Measurements from ENCODE around the gene ATP9B. TPM values are rescaled to one million over a fixed set of nuclear protein-coding genes. Genes with fewer than 3 reads are reported as not detected.

Gene ATP9B
- total RNA-seq, 1 donor from 2014 or later = 37.3 TPM

DNA sequence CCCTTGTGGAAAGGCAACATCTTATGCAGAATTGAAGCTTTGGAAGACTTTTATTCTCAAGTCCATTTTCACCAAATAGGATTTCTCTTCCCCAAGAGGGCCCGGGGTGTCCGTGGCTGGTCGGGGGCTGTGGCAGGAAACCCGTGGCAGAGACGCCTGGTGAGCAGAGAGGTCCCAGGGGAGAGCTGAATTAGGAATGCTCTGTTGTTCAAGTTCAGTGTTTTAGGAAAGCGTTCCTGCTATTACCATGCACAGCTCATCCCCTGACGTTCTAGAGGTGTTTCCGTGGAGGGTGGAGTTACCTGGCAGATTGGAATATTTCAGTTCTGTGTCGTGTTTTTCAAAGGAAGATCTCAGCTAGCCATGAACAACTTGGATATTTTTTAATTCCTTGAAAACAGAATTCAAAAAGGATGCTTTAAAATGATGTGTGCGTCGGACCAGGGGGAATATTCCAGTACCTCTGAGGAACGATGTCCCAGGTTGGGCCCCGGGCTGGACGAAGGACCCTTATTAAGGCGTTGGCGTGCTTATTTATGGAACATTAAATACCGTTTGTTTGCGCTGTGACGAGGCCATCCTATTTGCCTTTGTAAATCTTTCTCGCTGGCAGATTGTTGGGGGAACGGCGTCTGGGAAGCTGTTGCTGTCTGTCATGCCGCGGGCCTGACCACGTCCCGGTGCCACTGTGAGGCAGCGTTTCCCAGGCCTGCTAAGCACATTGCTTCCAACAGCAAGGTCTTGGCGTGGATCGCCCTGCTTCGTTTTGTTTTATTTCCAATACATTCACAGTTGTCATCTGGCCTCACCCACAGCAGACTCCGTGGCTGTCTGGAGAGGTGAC is 334.8 kb downstream of the ATP9B start:
- H3K4me1 Mint-ChIP-seq (ENCODE audit: unreplicated experiment) = peaks cover 31% of the 10 kb centered on the region
- TF ChIP-seq, protein P1, sequence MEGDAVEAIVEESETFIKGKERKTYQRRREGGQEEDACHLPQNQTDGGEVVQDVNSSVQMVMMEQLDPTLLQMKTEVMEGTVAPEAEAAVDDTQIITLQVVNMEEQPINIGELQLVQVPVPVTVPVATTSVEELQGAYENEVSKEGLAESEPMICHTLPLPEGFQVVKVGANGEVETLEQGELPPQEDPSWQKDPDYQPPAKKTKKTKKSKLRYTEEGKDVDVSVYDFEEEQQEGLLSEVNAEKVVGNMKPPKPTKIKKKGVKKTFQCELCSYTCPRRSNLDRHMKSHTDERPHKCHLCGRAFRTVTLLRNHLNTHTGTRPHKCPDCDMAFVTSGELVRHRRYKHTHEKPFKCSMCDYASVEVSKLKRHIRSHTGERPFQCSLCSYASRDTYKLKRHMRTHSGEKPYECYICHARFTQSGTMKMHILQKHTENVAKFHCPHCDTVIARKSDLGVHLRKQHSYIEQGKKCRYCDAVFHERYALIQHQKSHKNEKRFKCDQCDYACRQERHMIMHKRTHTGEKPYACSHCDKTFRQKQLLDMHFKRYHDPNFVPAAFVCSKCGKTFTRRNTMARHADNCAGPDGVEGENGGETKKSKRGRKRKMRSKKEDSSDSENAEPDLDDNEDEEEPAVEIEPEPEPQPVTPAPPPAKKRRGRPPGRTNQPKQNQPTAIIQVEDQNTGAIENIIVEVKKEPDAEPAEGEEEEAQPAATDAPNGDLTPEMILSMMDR (IDR thresholded peaks at IDR 0.05; ENCODE audit: unreplicated experiment) = no peak
- H3K27me3 Mint-ChIP-seq (ENCODE audit: unreplicated experiment) = peaks cover 17% of the 10 kb centered on the region
- H3K36me3 Mint-ChIP-seq (ENCODE audit: low read depth, unreplicated experiment) = peaks cover 5% of the 10 kb centered on the region
- H3K9me3 Mint-ChIP-seq (ENCODE audit: unreplicated experiment) = no peaks in the 10 kb centered on the region
- peak overlapping the region; percentile 42 for H3K27ac Mint-ChIP-seq (ENCODE audit: unreplicated experiment)
- DNase-seq (ENCODE audit: low spot score) = no peak
- H3K4me3 Mint-ChIP-seq (ENCODE audit: unreplicated experiment) = peak overlapping the region; percentile 28

DNA sequence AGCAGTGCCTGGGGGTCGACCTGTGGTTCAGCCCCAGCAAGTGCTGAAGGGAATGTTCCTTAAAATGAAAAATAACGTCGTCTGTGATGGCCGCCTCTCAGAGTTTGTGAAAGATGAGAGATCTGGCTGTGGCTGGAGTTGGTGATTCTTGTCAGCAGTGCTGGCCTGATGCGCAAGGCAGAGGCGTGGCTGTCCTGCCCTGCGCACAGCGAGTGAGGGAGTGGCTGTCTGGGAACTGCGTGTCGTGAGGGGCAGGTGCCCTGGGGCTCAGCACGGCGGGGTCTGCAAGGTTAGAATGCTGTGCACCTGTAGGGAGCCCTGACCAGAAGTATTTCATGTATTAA is 335.3 kb downstream of the ATP9B start:
- Mint-ChIP-seq H3K27ac (ENCODE audit: unreplicated experiment) (peak overlapping the region; percentile 22), H3K27me3 (ENCODE audit: unreplicated experiment) (peaks cover 16% of the 10 kb centered on the region), H3K9me3 (ENCODE audit: unreplicated experiment) (no peaks in the 10 kb centered on the region), H3K4me1 (ENCODE audit: unreplicated experiment) (peaks cover 29% of the 10 kb centered on the region), H3K36me3 (ENCODE audit: low read depth, unreplicated experiment) (peaks cover 4% of the 10 kb centered on the region), H3K4me3 (ENCODE audit: unreplicated experiment) (peak overlapping the region; percentile 28)
- TF ChIP-seq, protein P1 (IDR thresholded peaks at IDR 0.05; ENCODE audit: unreplicated experiment) = no peak
- no peak for DNase-seq (ENCODE audit: low spot score)

DNA sequence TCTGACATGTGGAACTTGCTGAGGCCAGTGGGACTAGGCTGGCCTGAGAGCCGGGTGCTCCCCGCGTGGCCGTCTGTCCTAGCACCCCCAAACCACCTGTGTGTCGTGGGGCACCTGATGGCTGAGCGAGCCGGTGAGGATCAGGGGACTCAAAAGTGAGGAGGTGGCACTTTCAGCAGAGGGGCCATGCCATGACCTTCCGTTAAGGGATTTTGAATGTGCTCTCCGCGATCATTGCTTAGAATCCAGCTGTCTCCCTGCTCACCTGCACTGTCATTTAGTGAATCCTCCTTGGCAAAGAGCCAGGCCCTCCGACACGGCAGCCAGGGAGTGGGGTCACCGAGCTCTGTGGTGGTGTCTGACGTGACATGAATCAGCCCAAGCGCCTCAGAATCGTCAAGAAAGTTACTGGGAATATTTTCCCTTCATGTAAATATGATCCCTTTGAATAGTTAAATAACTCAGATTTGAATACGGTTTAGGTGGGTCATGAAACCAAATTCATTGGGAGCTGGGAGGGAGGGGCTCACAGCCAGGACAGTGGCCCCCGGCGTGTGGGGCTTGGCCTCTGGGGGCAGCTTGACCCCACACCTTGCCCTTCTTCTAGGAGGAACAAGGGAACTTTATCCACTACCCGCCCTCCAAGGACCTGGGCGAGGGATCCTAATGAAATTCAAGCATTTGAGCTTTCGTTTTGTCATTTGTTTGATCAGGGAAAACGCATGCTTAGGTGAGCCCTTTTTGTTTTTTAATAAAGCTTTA is 336.0 kb downstream of the ATP9B start:
- no peak for DNase-seq (ENCODE audit: low spot score)
- H3K36me3 Mint-ChIP-seq (ENCODE audit: low read depth, unreplicated experiment) = peaks cover 4% of the 10 kb centered on the region
- no peaks in the 10 kb centered on the region for H3K9me3 Mint-ChIP-seq (ENCODE audit: unreplicated experiment)
- H3K27ac Mint-ChIP-seq (ENCODE audit: unreplicated experiment) = peak overlapping the region; percentile 22
- TF ChIP-seq, protein P1 (IDR thresholded peaks at IDR 0.05; ENCODE audit: unreplicated experiment) = no peak
- peaks cover 29% of the 10 kb centered on the region for H3K4me1 Mint-ChIP-seq (ENCODE audit: unreplicated experiment)
- peaks cover 16% of the 10 kb centered on the region for H3K27me3 Mint-ChIP-seq (ENCODE audit: unreplicated experiment)
- H3K4me3 Mint-ChIP-seq (ENCODE audit: unreplicated experiment) = no peak overlapping the region

DNA sequence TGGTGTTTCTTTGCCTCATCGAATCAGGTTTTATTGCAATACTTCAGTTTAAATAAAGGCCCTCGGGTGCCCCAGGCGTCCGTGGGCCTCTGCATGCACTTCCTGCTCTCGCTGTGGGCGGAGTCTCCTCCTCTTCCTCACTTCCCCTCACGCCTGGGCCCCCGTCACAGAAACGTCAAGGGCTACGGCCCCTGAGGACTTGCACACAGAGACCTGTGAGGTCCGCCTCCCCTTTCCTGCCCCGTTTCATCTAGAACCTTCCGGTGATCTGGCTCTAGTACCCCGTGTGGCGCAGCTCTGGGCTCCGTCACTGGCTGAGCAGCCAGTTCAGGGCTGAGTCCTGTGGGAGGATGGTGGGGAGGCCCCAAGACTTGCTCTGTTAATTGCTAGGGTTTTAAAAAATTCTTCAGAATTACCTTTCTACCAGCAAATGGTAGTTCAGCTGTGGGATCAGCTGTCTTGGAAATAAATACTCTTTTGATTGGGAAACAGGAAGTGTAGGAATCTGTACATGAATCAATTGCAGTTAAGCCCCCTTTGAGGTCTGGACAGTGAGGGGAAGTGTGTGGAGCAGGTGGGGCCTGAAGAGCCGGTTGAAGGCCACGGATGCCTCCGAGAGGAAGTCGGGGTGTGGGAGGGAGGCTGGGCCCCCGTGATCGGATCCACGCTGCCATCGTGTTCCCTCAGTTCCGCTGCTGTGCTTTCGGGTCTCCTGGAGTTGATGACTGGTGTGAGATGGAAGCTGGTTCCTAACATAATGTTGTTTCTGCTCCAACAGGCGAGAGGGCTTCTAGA is 336.8 kb downstream of the ATP9B start:
- H3K4me1 Mint-ChIP-seq (ENCODE audit: unreplicated experiment) = peaks cover 29% of the 10 kb centered on the region
- peaks cover 16% of the 10 kb centered on the region for H3K27me3 Mint-ChIP-seq (ENCODE audit: unreplicated experiment)
- H3K9me3 Mint-ChIP-seq (ENCODE audit: unreplicated experiment) = no peaks in the 10 kb centered on the region
- TF ChIP-seq, protein P1 (IDR thresholded peaks at IDR 0.05; ENCODE audit: unreplicated experiment) = no peak
- DNase-seq (ENCODE audit: low spot score) = no peak
- peaks cover 4% of the 10 kb centered on the region for H3K36me3 Mint-ChIP-seq (ENCODE audit: low read depth, unreplicated experiment)
- H3K27ac Mint-ChIP-seq (ENCODE audit: unreplicated experiment) = peak overlapping the region; percentile 68
- H3K4me3 Mint-ChIP-seq (ENCODE audit: unreplicated experiment) = peak overlapping the region; percentile 28

Data from endothelial cell (in vitro differentiated cells).